B cell (primary cell): ENCODE data around the gene PUM1.

Experiments
- EZH2 ChIP-seq: IDR thresholded peaks from 2 replicates; pipeline ENCODE4 v1.6.1; 2012; ENCODE audit warnings: borderline replicate concordance, low read depth, mild to moderate bottlenecking, moderate library complexity, low read length; ENCODE audit not compliant: insufficient read depth, poor library complexity, severe bottlenecking
- TF ChIP-seq, protein P1 (sequence below): fragments of 200-600 bp; IDR thresholded peaks from one replicate; pipeline ENCODE4 v1.8.0; 2022; ENCODE audit warnings: antibody characterized with exemption, mild to moderate bottlenecking

DNA sequence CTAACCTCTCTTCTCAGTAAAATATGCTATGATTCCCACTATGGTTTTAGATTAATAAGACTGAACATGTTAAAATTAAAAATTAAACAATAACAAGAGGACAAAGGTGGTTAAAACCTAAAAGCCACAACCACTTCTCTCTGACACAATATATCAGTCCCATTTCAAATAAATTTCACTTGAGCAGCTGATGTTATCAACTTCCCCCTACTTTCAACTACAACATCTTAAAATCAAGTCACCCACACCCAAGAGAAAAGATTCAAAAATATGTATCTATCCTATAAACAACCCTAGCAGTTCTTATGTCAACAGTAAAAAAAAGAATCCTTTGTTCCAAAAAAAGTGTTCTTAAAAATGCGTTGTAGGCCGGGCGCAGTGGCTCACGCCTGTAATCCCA is 7.5 kb downstream of the PUM1 start:
- TF ChIP-seq, protein P1, sequence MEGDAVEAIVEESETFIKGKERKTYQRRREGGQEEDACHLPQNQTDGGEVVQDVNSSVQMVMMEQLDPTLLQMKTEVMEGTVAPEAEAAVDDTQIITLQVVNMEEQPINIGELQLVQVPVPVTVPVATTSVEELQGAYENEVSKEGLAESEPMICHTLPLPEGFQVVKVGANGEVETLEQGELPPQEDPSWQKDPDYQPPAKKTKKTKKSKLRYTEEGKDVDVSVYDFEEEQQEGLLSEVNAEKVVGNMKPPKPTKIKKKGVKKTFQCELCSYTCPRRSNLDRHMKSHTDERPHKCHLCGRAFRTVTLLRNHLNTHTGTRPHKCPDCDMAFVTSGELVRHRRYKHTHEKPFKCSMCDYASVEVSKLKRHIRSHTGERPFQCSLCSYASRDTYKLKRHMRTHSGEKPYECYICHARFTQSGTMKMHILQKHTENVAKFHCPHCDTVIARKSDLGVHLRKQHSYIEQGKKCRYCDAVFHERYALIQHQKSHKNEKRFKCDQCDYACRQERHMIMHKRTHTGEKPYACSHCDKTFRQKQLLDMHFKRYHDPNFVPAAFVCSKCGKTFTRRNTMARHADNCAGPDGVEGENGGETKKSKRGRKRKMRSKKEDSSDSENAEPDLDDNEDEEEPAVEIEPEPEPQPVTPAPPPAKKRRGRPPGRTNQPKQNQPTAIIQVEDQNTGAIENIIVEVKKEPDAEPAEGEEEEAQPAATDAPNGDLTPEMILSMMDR: no peak
- TF ChIP-seq EZH2: no peak
